K562 (cell line): ENCODE results near the gene LCE3E. TPM values are rescaled to one million over a fixed set of nuclear protein-coding genes. Genes with fewer than 3 reads are reported as not detected.

Experiments used
- CHCHD3 ChIP-seq: fragments of 250-450 bp; sonication (Bioruptor Pico); IDR thresholded peaks from 2 replicates; pipeline ENCODE4 v2.1.2; 2022; ENCODE audit warnings: mild to moderate bottlenecking
- FOXJ2 ChIP-seq: fragments of 200-800 bp; sonication (Bioruptor generic); IDR thresholded peaks from 2 replicates; pipeline ENCODE4 v1.6.1; 2016; ENCODE audit warnings: missing genetic modification characterization, missing compliant biosample characterization
- RNF219 ChIP-seq: fragments of 250-450 bp; sonication (Bioruptor Pico); IDR thresholded peaks from 2 replicates; pipeline ENCODE4 v1.5.0; 2022; ENCODE audit warnings: mild to moderate bottlenecking
- SIRT6 ChIP-seq: IDR thresholded peaks from one replicate; pipeline ENCODE4 v1.6.1; 2012; ENCODE audit warnings: low read depth, mild to moderate bottlenecking, control low read depth, inconsistent platforms, low read length, moderate library complexity
- TEAD2 ChIP-seq: fragments of 450-650 bp; IDR thresholded peaks from 2 replicates; pipeline ENCODE4 v1.6.1; 2016; ENCODE audit warnings: missing genetic modification characterization, control low read depth, missing compliant biosample characterization
- U2AF1 ChIP-seq: fragments of 200-400 bp; formaldehyde crosslinking; optimal IDR thresholded peaks from 2 replicates; pipeline ENCODE3; 2017; ENCODE audit warnings: mild to moderate bottlenecking, low read depth, low read length, moderate library complexity
- ZNF146 ChIP-seq: IDR thresholded peaks from one replicate; pipeline ENCODE4 v1.6.1; 2018; ENCODE audit warnings: missing compliant biosample characterization; ENCODE audit not compliant: unreplicated experiment
- ZNF318 ChIP-seq, 2 experiments: fragments of 450-650 bp; IDR thresholded peaks; 2 replicates each; pipeline ENCODE4 v1.6.1; 2016; ENCODE audit warnings: mild to moderate bottlenecking in 2 of 2, borderline replicate concordance in 1 of 2, low read depth in 1 of 2, moderate library complexity in 1 of 2
- ZNF445 ChIP-seq: fragments of 250-450 bp; sonication (Bioruptor Pico); IDR thresholded peaks from 2 replicates; pipeline ENCODE4 v1.4.0; 2020; ENCODE audit warnings: low read depth, mild to moderate bottlenecking, moderate library complexity
- ZNF583 ChIP-seq: fragments of 250-450 bp; sonication (Bioruptor Pico); IDR thresholded peaks from 2 replicates; pipeline ENCODE4 v1.4.0; 2020
- polyA plus RNA-seq, 8 experiments: library from polyadenylated mRNA; depleted of rRNA in 4 of 8; stranded (reverse) in 5 of 8; unstranded in 3 of 8; fragments of >200 nt; fragmentation: Nextera tagmentation in 2 of 8; fragmentation: Illumina TruSeq in 1 of 8; extraction: Ambion mirVana in 2 of 8; extraction: Trizol in 1 of 8; gene quantifications; 2 replicates each; pipeline versions ENCODE4 v1.2.1 to v1.2.3, GENCODE V29; 2011 to 2014; ENCODE audit warnings: inconsistent platforms in 1 of 8, missing spikeins in 1 of 8
- total RNA-seq, 7 experiments: library from RNA; depleted of rRNA in 6 of 7; stranded (reverse); fragments of >200 nt in 6 of 7; fragmentation: Illumina TruSeq in 2 of 7; extraction: Trizol in 2 of 7; gene quantifications; 2 replicates each; pipeline versions ENCODE4 v1.2.1 to v1.2.3, GENCODE V29; 2011 to 2021; ENCODE audit warnings: low replicate concordance in 1 of 7

Gene LCE3E
- total and polyA plus RNA-seq, 9 of the 15 experiments (the other 6 are each of a cell fraction or from before 2014, with no cell fraction given), result not detected

GRCh38 chr1:152520561-152521090, 46.0 kb downstream of the LCE3E start (continued):
- TF ChIP-seq RNF219 (CRISPR knock-in tag) (no peak), FOXJ2 (tag) (no peak), ZNF583 (CRISPR knock-in tag) (no peak), SIRT6 (no peak), ZNF318 (IDR thresholded peaks at IDR 0.05; ENCODE audit: borderline replicate concordance in 1 of 2, low read depth in 1 of 2) (no peak), CHCHD3 (no peak), TEAD2 (tag) (no peak), ZNF146 (CRISPR knock-in tag) (no peak), U2AF1 (no peak), ZNF445 (CRISPR knock-in tag) (no peak)
